Effector memory CD4-positive, alpha-beta T cell (primary cell): ENCODE measurements around the gene EIF5.

Experiments used
- DNase-seq, 3 donors: peaks; one replicate each; pipeline ENCODE4 v3.0.0-alpha.2; 2020
- H3K27ac ChIP-seq: 2 replicates; pipeline ENCODE4 v1.7.0; 2013; ENCODE audit warnings: mild to moderate bottlenecking, low read length, moderate library complexity; ENCODE audit not compliant: insufficient read depth, poor library complexity, severe bottlenecking
- H3K27me3 ChIP-seq: replicated peaks from 2 replicates; pipeline ENCODE4 v1.7.0; 2013; ENCODE audit warnings: mild to moderate bottlenecking, low read length; ENCODE audit not compliant: insufficient read depth, control insufficient read depth, poor library complexity, severe bottlenecking
- H3K36me3 ChIP-seq: 2 replicates; pipeline ENCODE4 v1.7.0; 2013; ENCODE audit warnings: mild to moderate bottlenecking, low read length, moderate library complexity; ENCODE audit not compliant: control insufficient read depth, insufficient read depth
- H3K4me1 ChIP-seq: 2 replicates; pipeline ENCODE4 v1.7.0; 2013; ENCODE audit warnings: low read length, mild to moderate bottlenecking; ENCODE audit not compliant: control insufficient read depth, insufficient read depth, poor library complexity, severe bottlenecking
- H3K4me3 ChIP-seq: 2 replicates; pipeline ENCODE4 v1.7.0; 2013; ENCODE audit warnings: low read length, low read depth, mild to moderate bottlenecking; ENCODE audit not compliant: insufficient read depth, poor library complexity, severe bottlenecking
- H3K9me3 ChIP-seq: 2 replicates; pipeline ENCODE4 v1.7.0; 2013; ENCODE audit warnings: mild to moderate bottlenecking, low read length, moderate library complexity; ENCODE audit not compliant: control insufficient read depth

EIF5 gene

DNA sequence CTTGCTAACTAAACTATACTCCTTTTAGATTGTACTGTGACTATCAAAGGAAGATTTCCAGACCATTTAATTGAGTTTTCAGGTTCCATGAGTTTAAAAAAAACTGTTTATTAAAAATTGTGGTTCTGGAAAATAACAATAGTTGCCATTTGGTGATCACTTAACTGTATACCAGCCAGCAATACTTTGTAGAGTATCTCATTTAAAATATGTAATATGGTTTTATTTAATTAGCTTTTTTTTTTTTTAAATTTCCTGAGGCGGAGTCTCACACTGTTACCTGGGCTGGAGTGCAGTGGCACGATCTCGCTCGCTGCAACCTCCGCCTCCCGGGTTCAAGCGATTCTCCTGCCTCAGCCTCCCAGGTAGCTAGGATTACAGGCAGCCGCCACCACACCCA is 58.5 kb downstream of the EIF5 start:
- no peak overlapping the region for H3K4me3 ChIP-seq
- no peak for DNase-seq
- no peaks in the 10 kb centered on the region for H3K27me3 ChIP-seq
- no peak overlapping the region for H3K27ac ChIP-seq
- no peaks in the 10 kb centered on the region for H3K9me3 ChIP-seq
- no peaks in the 10 kb centered on the region for H3K36me3 ChIP-seq
- H3K4me1 ChIP-seq: peaks cover 29% of the 10 kb centered on the region

DNA sequence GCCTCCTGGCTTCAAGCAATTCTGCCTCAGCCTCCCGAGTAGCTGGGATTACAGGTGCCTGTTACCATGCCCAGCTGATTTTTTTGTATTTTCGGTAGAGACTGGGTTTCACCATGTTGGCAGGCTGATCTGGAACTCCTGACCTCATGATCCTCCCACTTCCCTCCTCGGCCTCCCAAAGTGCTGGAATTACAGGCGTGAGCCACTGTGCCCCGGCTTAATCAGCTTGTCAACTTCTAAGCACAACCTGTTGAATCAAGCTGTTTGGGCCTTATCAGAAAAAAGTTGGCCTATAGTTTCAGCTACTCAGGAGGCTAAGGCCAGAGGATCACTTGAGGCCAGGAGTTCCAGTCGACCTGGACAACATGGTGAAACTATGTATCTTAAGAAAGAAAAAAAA is 59.0 kb downstream of the EIF5 start:
- H3K36me3 ChIP-seq: no peaks in the 10 kb centered on the region
- H3K9me3 ChIP-seq: no peaks in the 10 kb centered on the region
- H3K27ac ChIP-seq: no peak overlapping the region
- H3K4me1 ChIP-seq: peaks cover 28% of the 10 kb centered on the region
- DNase-seq: no peak
- H3K27me3 ChIP-seq: no peaks in the 10 kb centered on the region
- H3K4me3 ChIP-seq: no peak overlapping the region

DNA sequence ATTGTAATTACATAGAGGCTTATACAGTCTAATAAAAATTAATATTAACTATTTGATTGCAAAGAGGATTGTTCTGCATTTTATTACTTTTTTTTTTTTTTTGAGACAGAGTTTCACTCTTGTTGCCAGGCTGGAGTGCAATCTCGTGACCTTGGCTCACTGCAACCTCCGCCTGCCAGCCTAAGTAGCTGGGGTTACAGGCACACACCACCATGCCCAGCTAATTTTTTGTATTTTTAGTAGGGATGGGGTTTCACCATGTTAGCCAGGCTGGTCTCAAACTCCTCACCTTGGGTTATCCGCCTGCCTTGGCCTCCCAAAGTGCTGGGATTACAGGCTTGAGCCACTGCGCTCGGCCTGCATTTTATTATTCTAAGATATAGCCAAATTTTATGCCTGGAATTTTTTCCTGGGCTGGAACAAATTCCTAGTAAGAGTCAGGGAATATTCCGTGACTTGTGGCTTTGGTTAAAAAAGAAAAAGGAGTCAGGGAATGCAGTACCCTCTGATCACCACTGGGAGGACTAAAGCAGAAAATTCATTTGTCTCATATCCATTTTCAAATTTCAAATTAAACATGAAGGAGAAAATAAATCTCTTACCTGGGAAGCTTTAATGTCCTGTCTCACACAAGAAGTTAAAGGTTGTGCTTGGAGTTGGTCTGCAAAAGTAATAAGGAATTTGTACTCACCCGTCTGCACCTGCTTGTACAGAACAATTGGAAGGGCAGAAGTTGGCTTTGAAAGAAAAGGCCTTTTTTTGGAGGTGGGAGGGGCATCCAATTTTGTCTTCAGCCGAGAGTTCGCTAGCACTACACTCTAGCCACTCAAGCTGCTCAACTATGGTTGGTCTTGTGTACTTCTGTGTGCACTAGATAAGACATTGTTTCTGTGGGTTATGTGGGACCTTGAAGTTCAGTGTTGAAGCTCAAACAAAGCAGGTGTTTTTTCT is 59.9 kb downstream of the EIF5 start:
- Histone ChIP-seq H3K4me3 (no peak overlapping the region), H3K4me1 (peaks cover 23% of the 10 kb centered on the region), H3K27me3 (no peaks in the 10 kb centered on the region), H3K27ac (no peak overlapping the region), H3K36me3 (no peaks in the 10 kb centered on the region), H3K9me3 (no peaks in the 10 kb centered on the region)
- DNase-seq: no peak
